Osteocyte (in vitro differentiated cells): ENCODE results near the gene PGP. TPM values are rescaled to one million over a fixed set of nuclear protein-coding genes. Genes with fewer than 3 reads are reported as not detected.

Experiments used
- DNase-seq: peaks from one replicate; pipeline ENCODE4 v3.0.0; 2021; ENCODE audit warnings: mixed read lengths; ENCODE audit not compliant: unreplicated experiment; ENCODE audit errors: extremely low spot score
- H3K27ac Mint-ChIP-seq: one replicate; pipeline ENCODE4 v1.8.0; 2021; ENCODE audit warnings: mild to moderate bottlenecking, mixed read lengths; ENCODE audit not compliant: unreplicated experiment
- H3K27me3 Mint-ChIP-seq: one replicate; pipeline ENCODE4 v1.8.0; 2021; ENCODE audit warnings: mixed read lengths; ENCODE audit not compliant: unreplicated experiment
- H3K36me3 Mint-ChIP-seq: one replicate; pipeline ENCODE4 v1.8.0; 2021; ENCODE audit warnings: mixed read lengths; ENCODE audit not compliant: unreplicated experiment
- H3K4me1 Mint-ChIP-seq: one replicate; pipeline ENCODE4 v1.8.0; 2021; ENCODE audit warnings: mixed read lengths; ENCODE audit not compliant: unreplicated experiment
- H3K4me3 Mint-ChIP-seq: one replicate; pipeline ENCODE4 v1.8.0; 2021; ENCODE audit warnings: mild to moderate bottlenecking, moderate library complexity, mixed read lengths; ENCODE audit not compliant: unreplicated experiment
- H3K9me3 Mint-ChIP-seq: one replicate; pipeline ENCODE4 v1.8.0; 2021; ENCODE audit warnings: mixed read lengths; ENCODE audit not compliant: unreplicated experiment
- CTCF ChIP-seq: fragments of 200-600 bp; sonication (generic); IDR thresholded peaks from 2 replicates; pipeline ENCODE4 v1.5.0; 2021; ENCODE audit warnings: antibody characterized with exemption, mild to moderate bottlenecking, moderate library complexity
- total RNA-seq: library from RNA; stranded (reverse); gene quantifications from 2 replicates; pipeline ENCODE4 v1.2.1, GENCODE V29; 2021

PGP gene
- total RNA-seq, 1 donor from 2014 or later = 15.0 TPM

- Mint-ChIP-seq H3K4me3 (no peak overlapping the region), H3K36me3 (peaks cover 9% of the 10 kb centered on the region), H3K27me3 (no peaks in the 10 kb centered on the region), H3K27ac (no peak overlapping the region), H3K4me1 (peaks cover 8% of the 10 kb centered on the region), H3K9me3 (no peaks in the 10 kb centered on the region)
- no peak for TF ChIP-seq CTCF
- peak; percentile 80 for DNase-seq
Measured at GRCh38 chr16:2230376-2230775, 15.7 kb upstream of the PGP start.

GRCh38 chr16:2229632-2230250 is 15.1 kb upstream of the PGP start:
- Mint-ChIP-seq H3K27me3 (no peaks in the 10 kb centered on the region), H3K27ac (no peak overlapping the region), H3K4me1 (peaks cover 12% of the 10 kb centered on the region), H3K9me3 (no peaks in the 10 kb centered on the region), H3K36me3 (peaks cover 9% of the 10 kb centered on the region), H3K4me3 (no peak overlapping the region)
- no peak for TF ChIP-seq CTCF
- DNase-seq = peak; percentile 81

- H3K9me3 Mint-ChIP-seq = no peaks in the 10 kb centered on the region
- H3K4me3 Mint-ChIP-seq = no peak overlapping the region
- no peaks in the 10 kb centered on the region for H3K27me3 Mint-ChIP-seq
- TF ChIP-seq CTCF = no peak
- no peak for DNase-seq
- peaks cover 19% of the 10 kb centered on the region for H3K4me1 Mint-ChIP-seq
- H3K36me3 Mint-ChIP-seq = peaks cover 9% of the 10 kb centered on the region
- no peak overlapping the region for H3K27ac Mint-ChIP-seq
Measured at GRCh38 chr16:2229091-2229490, 14.5 kb upstream of the PGP start.

DNA sequence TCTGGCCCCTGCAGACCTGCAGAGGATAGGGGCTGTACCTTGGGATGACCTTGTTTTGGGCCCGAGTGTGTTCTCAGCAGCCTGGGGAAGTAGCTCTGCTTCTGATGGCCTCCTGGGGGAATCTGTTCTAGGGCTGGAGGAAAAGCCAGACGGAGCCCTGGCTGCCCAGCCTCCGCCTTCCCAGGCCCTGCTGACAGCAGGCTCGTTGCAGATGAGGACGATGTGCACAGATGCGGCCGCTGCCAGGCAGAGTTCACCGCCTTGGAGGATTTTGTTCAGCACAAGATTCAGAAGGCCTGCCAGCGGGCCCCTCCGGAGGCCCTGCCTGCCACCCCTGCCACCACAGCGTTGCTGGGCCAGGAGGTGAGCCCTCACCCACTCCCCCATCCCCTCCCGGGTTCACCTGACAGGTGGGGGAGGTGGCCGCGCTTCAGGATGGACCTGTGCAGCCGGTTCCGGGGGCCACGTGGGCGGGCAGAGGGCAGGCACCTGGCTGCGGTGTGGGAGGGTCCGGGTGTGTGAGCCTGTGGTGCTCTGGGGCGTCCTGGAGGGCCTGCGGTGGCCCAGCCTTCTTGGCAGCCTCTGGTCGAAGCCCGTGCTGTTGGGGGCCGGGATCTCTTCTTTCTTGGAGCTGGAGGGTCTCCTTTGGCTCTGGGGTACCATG is 13.7 kb upstream of the PGP start:
- Mint-ChIP-seq H3K4me1 (peaks cover 20% of the 10 kb centered on the region), H3K4me3 (no peak overlapping the region), H3K27ac (no peak overlapping the region), H3K27me3 (no peaks in the 10 kb centered on the region), H3K36me3 (peaks cover 7% of the 10 kb centered on the region), H3K9me3 (no peaks in the 10 kb centered on the region)
- TF ChIP-seq CTCF = no peak
- peak; percentile 83 for DNase-seq

DNA sequence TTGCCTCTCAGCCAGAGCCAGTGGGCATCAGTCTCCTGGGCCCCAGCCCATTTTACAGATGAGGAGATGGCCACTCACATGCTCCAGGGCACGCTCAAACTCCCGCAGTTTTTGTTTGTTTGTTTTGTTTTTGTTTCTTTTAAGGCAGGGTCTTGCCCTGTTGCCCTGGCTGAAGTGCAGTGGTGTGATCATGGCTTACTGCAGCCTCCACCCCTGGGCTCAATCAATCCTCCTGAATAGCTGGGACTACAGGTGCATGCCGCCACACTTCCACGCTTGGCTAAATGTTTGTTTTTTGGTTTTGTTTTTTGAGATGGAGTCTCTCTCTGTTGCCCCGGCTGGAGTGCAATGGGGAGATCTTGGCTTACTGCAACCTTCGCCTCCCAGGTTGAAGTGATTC is 12.3 kb upstream of the PGP start:
- H3K4me1 Mint-ChIP-seq = peaks cover 20% of the 10 kb centered on the region
- no peaks in the 10 kb centered on the region for H3K9me3 Mint-ChIP-seq
- no peak for DNase-seq
- TF ChIP-seq CTCF = no peak
- no peak overlapping the region for H3K4me3 Mint-ChIP-seq
- no peak overlapping the region for H3K27ac Mint-ChIP-seq
- no peaks in the 10 kb centered on the region for H3K27me3 Mint-ChIP-seq
- H3K36me3 Mint-ChIP-seq = peaks cover 7% of the 10 kb centered on the region
